ENCODE measurements around the gene VRK3.
"Not testable (repeated sequence)": the region's sequence is repeated elsewhere in the genome, so short reads cannot be mapped to it uniquely, and the experiment has no call there.

DNA sequence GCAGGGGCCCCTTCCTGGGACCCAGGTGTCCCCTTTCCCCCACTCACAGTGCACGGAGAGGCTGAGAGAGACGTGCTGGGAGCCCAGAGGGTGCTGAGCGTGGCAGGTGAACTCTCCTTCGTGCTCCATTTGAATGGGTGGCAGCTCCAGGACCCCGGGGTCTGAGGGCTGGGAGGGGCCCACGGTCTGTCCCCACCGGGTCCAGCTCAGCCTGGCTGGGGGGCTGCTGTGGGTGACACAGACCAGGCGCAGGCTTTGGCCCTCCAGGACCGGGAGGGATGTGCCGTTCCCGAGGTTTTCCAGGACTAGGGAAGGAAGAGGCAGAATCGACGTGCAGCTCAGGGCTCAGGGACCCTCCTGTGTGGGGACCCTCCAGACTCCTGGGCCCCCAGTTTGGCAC lies 66.6 kb downstream of the VRK3 start:
- not testable (repeated sequence) for TF ChIP-seq EZH2 (IDR thresholded peaks at IDR 0.05; ENCODE audit: low read length, missing control alignments)
- TF ChIP-seq, protein P1, sequence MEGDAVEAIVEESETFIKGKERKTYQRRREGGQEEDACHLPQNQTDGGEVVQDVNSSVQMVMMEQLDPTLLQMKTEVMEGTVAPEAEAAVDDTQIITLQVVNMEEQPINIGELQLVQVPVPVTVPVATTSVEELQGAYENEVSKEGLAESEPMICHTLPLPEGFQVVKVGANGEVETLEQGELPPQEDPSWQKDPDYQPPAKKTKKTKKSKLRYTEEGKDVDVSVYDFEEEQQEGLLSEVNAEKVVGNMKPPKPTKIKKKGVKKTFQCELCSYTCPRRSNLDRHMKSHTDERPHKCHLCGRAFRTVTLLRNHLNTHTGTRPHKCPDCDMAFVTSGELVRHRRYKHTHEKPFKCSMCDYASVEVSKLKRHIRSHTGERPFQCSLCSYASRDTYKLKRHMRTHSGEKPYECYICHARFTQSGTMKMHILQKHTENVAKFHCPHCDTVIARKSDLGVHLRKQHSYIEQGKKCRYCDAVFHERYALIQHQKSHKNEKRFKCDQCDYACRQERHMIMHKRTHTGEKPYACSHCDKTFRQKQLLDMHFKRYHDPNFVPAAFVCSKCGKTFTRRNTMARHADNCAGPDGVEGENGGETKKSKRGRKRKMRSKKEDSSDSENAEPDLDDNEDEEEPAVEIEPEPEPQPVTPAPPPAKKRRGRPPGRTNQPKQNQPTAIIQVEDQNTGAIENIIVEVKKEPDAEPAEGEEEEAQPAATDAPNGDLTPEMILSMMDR (conservative IDR thresholded peaks at IDR 0.05 in 1 of 2, IDR thresholded peaks at IDR 0.05 in 1 of 2; ENCODE audit: low read depth in 1 of 2, low read length in 2 of 2): not testable (repeated sequence)
